Fibroblast of mammary gland (primary cell): Measurements from ENCODE around the gene ADGRG2.

Source experiments
- DNase-seq: peaks from one replicate; pipeline ENCODE4 v3.0.0-alpha.2; 2010; ENCODE audit warnings: low read depth
- H3K4me3 ChIP-seq: 2 replicates; pipeline ENCODE4 v1.5.1; 2011; ENCODE audit warnings: low read depth, mild to moderate bottlenecking, low read length, moderate library complexity; ENCODE audit not compliant: control insufficient read depth
- CTCF ChIP-seq: conservative IDR thresholded peaks from 2 replicates; pipeline ENCODE4 v1.5.1; 2011; ENCODE audit warnings: low read depth, low read length, inconsistent platforms; ENCODE audit not compliant: control insufficient read depth, insufficient read depth

Gene ADGRG2

GRCh38 chrX:19121898-19122640 lies at the start of gene ADGRG2:
Gene ADGRG2 (minus strand): TSS chrX:19122468. CDS start chrX:19068834, 53,634 bp downstream.
- peak; percentile 22 for DNase-seq
- peak within 1 kb of the TSS; percentile 27 for H3K4me3 ChIP-seq
- no peak for TF ChIP-seq CTCF

- H3K4me3 ChIP-seq = no peak overlapping the region
- no peak for TF ChIP-seq CTCF
- DNase-seq = no peak
Observed at GRCh38 chrX:19168609-19169008, 46.3 kb upstream of the ADGRG2 start.

- H3K4me3 ChIP-seq = no peak overlapping the region
- no peak for TF ChIP-seq CTCF
- no peak for DNase-seq
Observed at GRCh38 chrX:19162851-19163250, 40.6 kb upstream of the ADGRG2 start.

GRCh38 chrX:19156186-19156585 lies 33.9 kb upstream of the ADGRG2 start:
- TF ChIP-seq CTCF = no peak
- no peak overlapping the region for H3K4me3 ChIP-seq
- peak; percentile 61 for DNase-seq

GRCh38 chrX:19152762-19153161 lies 30.5 kb upstream of the ADGRG2 start:
- no peak for TF ChIP-seq CTCF
- peak; percentile 33 for DNase-seq
- no peak overlapping the region for H3K4me3 ChIP-seq

- DNase-seq = peak; percentile 68
- TF ChIP-seq CTCF = no peak
- H3K4me3 ChIP-seq = no peak overlapping the region
Observed at GRCh38 chrX:19137067-19137466, 14.8 kb upstream of the ADGRG2 start.
